Measurements from ENCODE around the gene CDCA7L.
"Not testable (repeated sequence)": the region's sequence is repeated elsewhere in the genome, so short reads cannot be mapped to it uniquely, and the experiment has no call there.

Gene CDCA7L

DNA sequence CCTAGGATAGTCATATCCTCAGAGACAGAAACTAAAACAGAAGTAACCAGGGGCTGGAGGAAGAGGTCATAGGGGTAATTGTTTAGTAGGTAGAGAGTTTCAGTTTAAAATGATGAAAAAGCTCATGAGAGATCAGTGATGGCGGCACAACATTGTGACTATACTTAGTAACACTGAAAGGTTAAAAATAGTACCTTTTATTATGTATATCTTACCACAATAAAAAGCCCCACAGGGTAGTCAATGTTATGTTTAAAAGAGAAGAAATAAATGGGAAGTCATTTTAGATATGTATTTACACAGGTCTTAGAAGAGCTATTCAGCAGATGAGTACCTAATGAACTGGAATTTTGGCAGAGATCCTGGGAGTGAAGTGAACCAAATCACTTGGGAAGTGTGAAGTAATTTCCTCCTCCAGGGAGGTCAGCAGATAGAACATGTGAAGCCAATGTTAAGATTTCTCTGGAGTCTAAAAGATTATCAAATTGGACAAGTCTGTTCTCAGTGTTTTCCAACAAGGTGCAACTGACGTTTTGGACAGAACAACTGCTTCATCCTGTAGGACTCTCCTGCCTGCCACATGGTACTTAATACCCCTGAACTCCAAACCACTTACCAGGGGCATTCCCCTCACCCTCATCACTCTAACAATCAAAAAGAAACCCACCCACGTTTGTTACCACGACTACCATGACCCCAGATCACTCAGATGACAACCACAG is 6.4 kb downstream of the CDCA7L start:
- TF ChIP-seq, protein P1, sequence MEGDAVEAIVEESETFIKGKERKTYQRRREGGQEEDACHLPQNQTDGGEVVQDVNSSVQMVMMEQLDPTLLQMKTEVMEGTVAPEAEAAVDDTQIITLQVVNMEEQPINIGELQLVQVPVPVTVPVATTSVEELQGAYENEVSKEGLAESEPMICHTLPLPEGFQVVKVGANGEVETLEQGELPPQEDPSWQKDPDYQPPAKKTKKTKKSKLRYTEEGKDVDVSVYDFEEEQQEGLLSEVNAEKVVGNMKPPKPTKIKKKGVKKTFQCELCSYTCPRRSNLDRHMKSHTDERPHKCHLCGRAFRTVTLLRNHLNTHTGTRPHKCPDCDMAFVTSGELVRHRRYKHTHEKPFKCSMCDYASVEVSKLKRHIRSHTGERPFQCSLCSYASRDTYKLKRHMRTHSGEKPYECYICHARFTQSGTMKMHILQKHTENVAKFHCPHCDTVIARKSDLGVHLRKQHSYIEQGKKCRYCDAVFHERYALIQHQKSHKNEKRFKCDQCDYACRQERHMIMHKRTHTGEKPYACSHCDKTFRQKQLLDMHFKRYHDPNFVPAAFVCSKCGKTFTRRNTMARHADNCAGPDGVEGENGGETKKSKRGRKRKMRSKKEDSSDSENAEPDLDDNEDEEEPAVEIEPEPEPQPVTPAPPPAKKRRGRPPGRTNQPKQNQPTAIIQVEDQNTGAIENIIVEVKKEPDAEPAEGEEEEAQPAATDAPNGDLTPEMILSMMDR (IDR thresholded peaks at IDR 0.05; ENCODE audit: low read depth, low read length) = no peak
- DNase-seq (ENCODE audit: low read depth in 2 of 2) = peak; percentile 37 to 44
- no peak overlapping the region for H3K4me3 ChIP-seq (replicated peaks in 1 of 2; ENCODE audit: low read depth in 2 of 2, low read length in 2 of 2)

DNA sequence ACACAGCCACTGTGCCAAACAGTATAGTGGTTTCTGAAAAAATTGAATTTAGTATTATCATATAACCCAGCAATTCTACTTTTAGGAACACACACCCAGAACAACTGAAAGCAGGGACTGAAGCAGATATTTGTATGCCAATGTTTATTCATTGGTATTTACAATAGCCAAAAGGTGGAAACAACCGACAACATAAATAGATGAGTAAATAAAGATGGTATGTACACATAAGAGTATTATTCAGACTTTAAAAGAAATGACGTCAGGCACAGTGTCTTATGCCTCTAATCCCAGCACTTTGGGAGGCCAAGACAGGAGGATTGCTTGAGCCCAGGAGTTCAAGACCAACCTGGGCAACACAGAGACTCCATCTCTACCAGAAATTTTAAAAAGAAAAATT is 7.2 kb downstream of the CDCA7L start:
- TF ChIP-seq, protein P1 (IDR thresholded peaks at IDR 0.05; ENCODE audit: low read depth, low read length) = no peak
- H3K4me3 ChIP-seq (replicated peaks in 1 of 2; ENCODE audit: low read depth in 2 of 2, low read length in 2 of 2) = no peak overlapping the region
- DNase-seq (ENCODE audit: low read depth in 2 of 2) = no peak

DNA sequence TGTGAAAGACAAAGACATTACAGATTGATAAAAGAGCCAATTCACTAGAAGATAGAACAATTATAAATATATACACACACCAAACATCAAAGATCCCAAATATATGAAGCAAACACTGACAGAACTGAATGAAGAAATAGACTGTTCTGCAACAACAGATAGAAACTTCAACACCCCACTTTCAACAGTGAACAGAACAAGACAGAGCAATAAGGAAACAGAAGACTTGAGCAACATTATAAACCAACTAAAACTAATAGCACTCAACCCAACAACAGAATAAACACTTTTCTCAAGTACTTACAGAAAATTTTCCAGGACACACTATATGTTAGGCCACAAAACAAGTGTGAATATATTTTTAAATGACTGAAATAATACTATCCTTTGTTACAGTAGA is 10.9 kb downstream of the CDCA7L start:
- DNase-seq (ENCODE audit: low read depth in 2 of 2) = no peak
- TF ChIP-seq, protein P1 (IDR thresholded peaks at IDR 0.05; ENCODE audit: low read depth, low read length) = no peak
- H3K4me3 ChIP-seq (replicated peaks in 1 of 2; ENCODE audit: low read depth in 2 of 2, low read length in 2 of 2) = no peak overlapping the region

DNA sequence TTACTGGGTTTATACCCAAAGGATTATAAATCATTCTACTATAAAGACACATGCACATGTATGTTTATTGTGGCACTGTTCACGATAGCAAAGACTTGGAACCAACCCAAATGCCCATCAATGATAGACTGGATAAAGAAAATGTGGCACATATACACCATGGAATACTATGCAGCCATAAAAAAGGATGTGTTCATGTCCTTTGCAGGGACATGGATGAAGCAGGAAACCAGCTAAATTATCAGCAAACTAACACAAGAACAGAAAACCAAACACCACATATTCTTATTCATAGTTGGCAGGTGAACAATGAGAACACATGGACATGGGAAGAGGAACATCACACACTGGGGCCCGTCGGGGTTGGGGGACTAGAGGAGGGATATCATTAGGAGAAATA is 12.4 kb downstream of the CDCA7L start:
- DNase-seq (ENCODE audit: low read depth in 2 of 2); H3K4me3 ChIP-seq (replicated peaks in 1 of 2; ENCODE audit: low read depth in 2 of 2, low read length in 2 of 2): not testable (repeated sequence)

DNA sequence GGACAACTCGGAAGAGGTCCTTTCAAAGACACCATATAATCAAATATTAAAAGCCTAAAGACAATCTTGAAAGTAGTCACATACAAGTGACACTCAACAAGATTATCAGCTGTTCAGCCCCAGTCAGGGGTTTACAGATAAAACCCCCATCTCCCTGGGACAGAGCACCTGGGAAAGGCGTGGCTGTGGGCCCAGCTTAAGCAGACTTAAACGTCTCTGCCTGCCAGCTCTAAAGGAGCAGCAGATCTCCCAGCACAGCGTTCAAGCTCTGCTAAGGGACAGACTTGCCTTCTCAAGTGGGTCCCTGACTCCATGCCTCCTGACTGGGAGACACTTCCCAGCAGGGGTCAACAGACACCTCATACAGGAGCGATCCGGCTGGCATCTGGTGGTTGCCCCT is 18.0 kb downstream of the CDCA7L start:
- no peak overlapping the region for H3K4me3 ChIP-seq (replicated peaks in 1 of 2; ENCODE audit: low read depth in 2 of 2, low read length in 2 of 2)
- no peak for DNase-seq (ENCODE audit: low read depth in 2 of 2)
- TF ChIP-seq, protein P1 (IDR thresholded peaks at IDR 0.05; ENCODE audit: low read depth, low read length) = no peak

DNA sequence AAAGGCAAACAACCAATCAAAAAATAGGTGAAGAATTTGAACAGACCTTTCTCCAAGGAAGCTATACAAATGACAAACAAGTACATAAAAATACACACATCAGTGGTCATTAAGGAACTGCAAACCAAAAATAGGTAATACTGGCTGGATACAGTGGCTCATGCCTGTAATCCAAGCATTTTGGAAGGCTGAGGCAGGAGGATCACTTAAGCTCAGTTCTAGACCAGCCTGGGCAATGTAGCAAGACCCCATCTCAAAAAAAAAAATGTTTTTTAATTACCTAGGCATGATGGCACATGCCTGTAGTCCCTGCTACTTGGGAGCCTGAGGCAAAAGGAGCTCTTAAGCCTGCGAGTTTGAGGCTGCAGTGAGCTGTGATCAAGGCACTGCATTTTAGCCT is 19.3 kb downstream of the CDCA7L start:
- TF ChIP-seq, protein P1 (IDR thresholded peaks at IDR 0.05; ENCODE audit: low read depth, low read length) = no peak
- no peak for DNase-seq (ENCODE audit: low read depth in 2 of 2)
- no peak overlapping the region for H3K4me3 ChIP-seq (replicated peaks in 1 of 2; ENCODE audit: low read depth in 2 of 2, low read length in 2 of 2)

DNA sequence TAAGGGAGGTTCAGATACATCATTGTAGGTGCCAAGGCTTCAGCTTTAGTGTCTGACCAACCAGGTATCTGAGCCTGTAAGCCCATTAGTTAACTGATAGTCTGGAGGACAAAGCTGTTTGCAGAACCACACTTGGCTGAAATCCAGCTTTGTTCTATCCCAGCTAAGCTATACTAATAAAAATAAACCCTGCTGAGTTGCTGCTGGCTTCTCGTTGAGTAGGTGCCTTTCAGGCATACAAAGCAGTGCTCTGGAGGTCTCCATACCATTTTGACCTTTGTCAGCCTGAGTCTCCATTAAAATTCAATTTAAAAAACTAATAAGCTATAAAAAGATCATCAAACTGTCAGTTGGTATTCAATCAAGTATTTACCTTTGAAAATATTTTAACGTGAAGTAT is 22.0 kb downstream of the CDCA7L start:
- TF ChIP-seq, protein P1 (IDR thresholded peaks at IDR 0.05; ENCODE audit: low read depth, low read length) = no peak
- peak; percentile 43 to 54 for DNase-seq (ENCODE audit: low read depth in 2 of 2)

More for the DNA sequence above, 22.0 kb downstream of the CDCA7L start:
- no peak overlapping the region for H3K4me3 ChIP-seq (replicated peaks in 1 of 2; ENCODE audit: low read depth in 2 of 2, low read length in 2 of 2)

Data from cardiac fibroblast (primary cell).